H9 (cell line): Measurements from ENCODE around the gene ZNF560. TPM values are rescaled to one million over a fixed set of nuclear protein-coding genes. Genes with fewer than 3 reads are reported as not detected.

ENCODE experiments used
- DNase-seq: peaks from one replicate; pipeline ENCODE4 v3.0.0-alpha.2; 2017
- H2AFZ ChIP-seq: one replicate; pipeline ENCODE4 v1.6.1; 2013; ENCODE audit warnings: mild to moderate bottlenecking, low read length, control low read depth, moderate library complexity
- H2AK5ac ChIP-seq: 2 replicates; pipeline ENCODE4 v1.6.1; 2013; ENCODE audit warnings: low read length, control low read depth, mixed read lengths; ENCODE audit not compliant: insufficient read length
- H2BK120ac ChIP-seq: one replicate; pipeline ENCODE4 v1.6.1; 2013; ENCODE audit warnings: low read depth, mild to moderate bottlenecking, low read length, control low read depth, inconsistent platforms; ENCODE audit not compliant: poor library complexity, severe bottlenecking
- H2BK12ac ChIP-seq: 2 replicates; pipeline ENCODE4 v1.6.1; 2013; ENCODE audit warnings: low read length, control low read depth, mixed read lengths, low read depth; ENCODE audit not compliant: insufficient read length
- H2BK15ac ChIP-seq: 2 replicates; pipeline ENCODE4 v1.6.1; 2013; ENCODE audit warnings: low read depth, low read length, control low read depth
- H2BK20ac ChIP-seq: one replicate; pipeline ENCODE4 v1.6.1; 2013; ENCODE audit warnings: low read depth, mild to moderate bottlenecking, low read length, control low read depth, inconsistent platforms; ENCODE audit not compliant: poor library complexity, severe bottlenecking
- H2BK5ac ChIP-seq: 2 replicates; pipeline ENCODE4 v1.6.1; 2013; ENCODE audit warnings: low read length, control low read depth, mixed read lengths; ENCODE audit not compliant: insufficient read length
- H3K14ac ChIP-seq: 2 replicates; pipeline ENCODE4 v1.6.1; 2013; ENCODE audit warnings: low read length, control low read depth; ENCODE audit not compliant: insufficient read depth
- H3K18ac ChIP-seq: 2 replicates; pipeline ENCODE4 v1.6.1; 2013; ENCODE audit warnings: low read depth, mild to moderate bottlenecking, mixed read lengths, low read length, control low read depth; ENCODE audit not compliant: insufficient read length
- H3K23ac ChIP-seq: 2 replicates; pipeline ENCODE4 v1.6.1; 2013; ENCODE audit warnings: low read length, control low read depth, mixed read lengths, low read depth; ENCODE audit not compliant: insufficient read length
- H3K23me2 ChIP-seq: 2 replicates; pipeline ENCODE4 v1.6.1; 2013; ENCODE audit warnings: low read depth, mild to moderate bottlenecking, mixed read lengths, low read length, control low read depth; ENCODE audit not compliant: insufficient read length, poor library complexity, severe bottlenecking
- H3K27ac ChIP-seq: 2 replicates; pipeline ENCODE4 v1.5.1; 2013; ENCODE audit warnings: low read length, control low read depth, mixed read lengths, low read depth; ENCODE audit not compliant: insufficient read length
- H3K27me3 ChIP-seq: 2 replicates; pipeline ENCODE4 v1.6.1; 2013; ENCODE audit warnings: low read length, control low read depth, inconsistent platforms; ENCODE audit not compliant: insufficient read depth
- H3K4ac ChIP-seq: 2 replicates; pipeline ENCODE4 v1.6.1; 2013; ENCODE audit warnings: low read depth, mild to moderate bottlenecking, control low read depth, inconsistent platforms, low read length, moderate library complexity
- H3K4me1 ChIP-seq: 2 replicates; pipeline ENCODE4 v1.6.1; 2013; ENCODE audit warnings: low read length, control low read depth, inconsistent platforms; ENCODE audit not compliant: insufficient read depth
- H3K4me2 ChIP-seq: 2 replicates; pipeline ENCODE4 v1.6.1; 2013; ENCODE audit warnings: low read length, control low read depth, mixed read lengths; ENCODE audit not compliant: insufficient read length, insufficient read depth
- H3K56ac ChIP-seq: 2 replicates; pipeline ENCODE4 v1.6.1; 2013; ENCODE audit warnings: low read depth, mild to moderate bottlenecking, mixed read lengths, low read length, control low read depth; ENCODE audit not compliant: insufficient read length
- H3K79me1 ChIP-seq: 2 replicates; pipeline ENCODE4 v1.6.1; 2013; ENCODE audit warnings: low read depth, mild to moderate bottlenecking, moderate library complexity, low read length, control low read depth, inconsistent platforms; ENCODE audit not compliant: insufficient read depth, poor library complexity, severe bottlenecking
- H3K79me2 ChIP-seq: 2 replicates; pipeline ENCODE4 v1.6.1; 2013; ENCODE audit warnings: low read length, control low read depth, inconsistent platforms; ENCODE audit not compliant: insufficient read depth
- H3K9ac ChIP-seq: 2 replicates; pipeline ENCODE4 v1.6.1; 2013; ENCODE audit warnings: low read length, control low read depth, mixed read lengths; ENCODE audit not compliant: insufficient read length; ENCODE audit errors: extremely low read depth
- H3K9me3 ChIP-seq: one replicate; pipeline ENCODE4 v1.6.1; 2013; ENCODE audit warnings: low read depth, low read length, inconsistent platforms; ENCODE audit not compliant: control insufficient read depth
- H3T11ph ChIP-seq: one replicate; pipeline ENCODE4 v1.6.1; 2013; ENCODE audit warnings: mild to moderate bottlenecking, low read length, control low read depth, inconsistent platforms
- H4K20me1 ChIP-seq: one replicate; pipeline ENCODE4 v1.6.1; 2013; ENCODE audit not compliant: control insufficient read depth, insufficient read length, insufficient read depth
- H4K5ac ChIP-seq: 2 replicates; pipeline ENCODE4 v1.6.1; 2013; ENCODE audit warnings: low read depth, mild to moderate bottlenecking, mixed read lengths, low read length, control low read depth; ENCODE audit not compliant: insufficient read length
- H4K8ac ChIP-seq: replicated peaks from 2 replicates; pipeline ENCODE4 v1.6.1; 2013; ENCODE audit warnings: low read length, control low read depth, mixed read lengths, low read depth; ENCODE audit not compliant: insufficient read length
- H4K91ac ChIP-seq: 2 replicates; pipeline ENCODE4 v1.6.1; 2013; ENCODE audit warnings: low read depth, mild to moderate bottlenecking, moderate library complexity, mixed read lengths, low read length, control low read depth; ENCODE audit not compliant: insufficient read length
- H3K27ac Mint-ChIP-seq, 3 experiments: 2 replicates in 2 of 3; 3 replicates in 1 of 3; pipeline ENCODE4 v1.8.0; 2020 to 2021; ENCODE audit warnings: mixed read lengths in 3 of 3, mild to moderate bottlenecking in 1 of 3, moderate library complexity in 1 of 3
- H3K27me3 Mint-ChIP-seq: 2 replicates; pipeline ENCODE4 v1.8.0; 2021; ENCODE audit warnings: low read depth, mild to moderate bottlenecking, moderate library complexity, mixed read lengths
- H3K36me3 Mint-ChIP-seq, 3 experiments: 2 replicates in 2 of 3; 3 replicates in 1 of 3; pipeline ENCODE4 v1.8.0; 2020 to 2021; ENCODE audit warnings: low read depth in 3 of 3, mixed read lengths in 3 of 3; ENCODE audit not compliant: insufficient read depth in 1 of 3
- H3K4me1 Mint-ChIP-seq, 2 experiments: 2 replicates each; pipeline ENCODE4 v1.8.0; 2020; ENCODE audit warnings: mixed read lengths in 2 of 2
- H3K4me3 Mint-ChIP-seq, 2 experiments: 2 replicates in 1 of 2; 3 replicates in 1 of 2; pipeline ENCODE4 v1.8.0; 2020 to 2021; ENCODE audit warnings: mild to moderate bottlenecking in 2 of 2, mixed read lengths in 2 of 2, moderate library complexity in 1 of 2
- H3K9me3 Mint-ChIP-seq, 2 experiments: 2 replicates in 1 of 2; 3 replicates in 1 of 2; pipeline ENCODE4 v1.8.0; 2020; ENCODE audit warnings: mild to moderate bottlenecking in 2 of 2, mixed read lengths in 2 of 2, moderate library complexity in 1 of 2
- WGBS: extraction: QIAGEN DNeasy Blood & Tissue Kit; methylation state at CpG from one replicate; pipeline ENCODE4 v1.1.7; 2013; ENCODE audit warnings: missing lambda C conversion rate, low lambda C conversion rate, mixed read lengths; ENCODE audit not compliant: insufficient read length; ENCODE audit errors: extremely low coverage; 5-methylcytosine and 5-hydroxymethylcytosine counted together
- total RNA-seq: library from RNA; stranded (reverse); gene quantifications from 2 replicates; pipeline ENCODE4 v1.2.1, GENCODE V29; 2021
- TF ChIP-seq, protein P1 (sequence below): fragments of 200-600 bp; sonication (generic); conservative IDR thresholded peaks from 3 replicates; pipeline ENCODE4 v1.8.0; 2021; ENCODE audit warnings: antibody characterized with exemption, mild to moderate bottlenecking

The ZNF560 gene
- total RNA-seq, 1 experiment from 2014 or later, result not detected

DNA sequence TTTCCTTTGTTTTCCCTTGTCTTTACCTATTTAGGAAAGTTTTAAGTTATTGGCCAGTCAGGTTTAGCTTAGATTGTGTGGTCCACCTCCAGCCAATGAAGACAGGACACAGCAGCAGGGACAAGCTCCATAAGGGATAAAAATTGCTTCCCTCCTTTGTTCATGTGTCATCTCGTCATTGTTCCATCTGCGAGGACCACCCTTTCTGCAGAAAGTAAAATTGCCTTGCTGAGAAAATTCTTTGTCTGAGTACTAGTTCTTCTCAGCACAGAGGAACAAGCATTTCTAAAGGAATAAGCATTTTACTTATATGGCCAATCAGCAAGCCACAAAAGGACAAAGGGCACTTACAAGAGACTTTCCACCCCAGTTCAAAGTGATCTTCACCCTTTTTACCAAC, 11.4 kb downstream of the ZNF560 start:
- no peak overlapping the region for H3K4me3 Mint-ChIP-seq

More for the DNA sequence above, 11.4 kb downstream of the ZNF560 start:
- H3K79me1 ChIP-seq, result no peaks in the 10 kb centered on the region
- no peak overlapping the region for H2BK120ac ChIP-seq
- no peak overlapping the region for H4K5ac ChIP-seq
- H3K27me3 Mint-ChIP-seq, result peaks cover 4% of the 10 kb centered on the region; the same call in 1 of the 2 replicates
- H3K4me2 ChIP-seq, result no peak overlapping the region
- DNase-seq, result no peak
- H3K27me3 ChIP-seq, result no peaks in the 10 kb centered on the region
- no peaks in the 10 kb centered on the region for H3K23me2 ChIP-seq
- H3K18ac ChIP-seq, result no peak overlapping the region
- H2BK12ac ChIP-seq, result no peak overlapping the region
- H2AK5ac ChIP-seq, result no peak overlapping the region
- no peaks in the 10 kb centered on the region for H3K4me1 ChIP-seq
- no peak overlapping the region for H3K14ac ChIP-seq
- H4K20me1 ChIP-seq, result no peaks in the 10 kb centered on the region
- peaks cover 85 to 92% of the 10 kb centered on the region in 2 experiments for H3K9me3 Mint-ChIP-seq
- H4K91ac ChIP-seq, result no peak overlapping the region
- no peak overlapping the region for H3K27ac ChIP-seq
- no peak overlapping the region for H3K4ac ChIP-seq
- TF ChIP-seq, protein P1, sequence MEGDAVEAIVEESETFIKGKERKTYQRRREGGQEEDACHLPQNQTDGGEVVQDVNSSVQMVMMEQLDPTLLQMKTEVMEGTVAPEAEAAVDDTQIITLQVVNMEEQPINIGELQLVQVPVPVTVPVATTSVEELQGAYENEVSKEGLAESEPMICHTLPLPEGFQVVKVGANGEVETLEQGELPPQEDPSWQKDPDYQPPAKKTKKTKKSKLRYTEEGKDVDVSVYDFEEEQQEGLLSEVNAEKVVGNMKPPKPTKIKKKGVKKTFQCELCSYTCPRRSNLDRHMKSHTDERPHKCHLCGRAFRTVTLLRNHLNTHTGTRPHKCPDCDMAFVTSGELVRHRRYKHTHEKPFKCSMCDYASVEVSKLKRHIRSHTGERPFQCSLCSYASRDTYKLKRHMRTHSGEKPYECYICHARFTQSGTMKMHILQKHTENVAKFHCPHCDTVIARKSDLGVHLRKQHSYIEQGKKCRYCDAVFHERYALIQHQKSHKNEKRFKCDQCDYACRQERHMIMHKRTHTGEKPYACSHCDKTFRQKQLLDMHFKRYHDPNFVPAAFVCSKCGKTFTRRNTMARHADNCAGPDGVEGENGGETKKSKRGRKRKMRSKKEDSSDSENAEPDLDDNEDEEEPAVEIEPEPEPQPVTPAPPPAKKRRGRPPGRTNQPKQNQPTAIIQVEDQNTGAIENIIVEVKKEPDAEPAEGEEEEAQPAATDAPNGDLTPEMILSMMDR, result no peak
- no peaks in the 10 kb centered on the region for H3K79me2 ChIP-seq
- no peak overlapping the region for H2BK5ac ChIP-seq
- no peak overlapping the region for H3K56ac ChIP-seq
- H3K4me1 Mint-ChIP-seq, result no peaks in the 10 kb centered on the region
- no CpG with 5 or more reads among the region's 2 CpGs for WGBS
- H3K23ac ChIP-seq, result no peak overlapping the region
- no peak overlapping the region for H3K9ac ChIP-seq
- no peak overlapping the region for H2AFZ ChIP-seq
- H3K9me3 ChIP-seq, result peaks cover 58% of the 10 kb centered on the region
- no peak overlapping the region for H2BK20ac ChIP-seq
- no peak overlapping the region for H3T11ph ChIP-seq
- H4K8ac ChIP-seq, result no peak overlapping the region
- no peak overlapping the region for H3K27ac Mint-ChIP-seq
- peaks cover 4 to 31% (median 11%) of the 10 kb centered on the region in 3 experiments; a peak in 6 of 7 replicates for H3K36me3 Mint-ChIP-seq
- H2BK15ac ChIP-seq, result no peak overlapping the region
